NCI-H748 (cell line): Measurements from ENCODE around the gene FDXR.
A peak's percentile ranks its signal among the peaks of the same experiment; 100 is the strongest.

Source experiments
- DNase-seq: peaks from one replicate; lab custom pipeline; 2025; ENCODE audit not compliant: unreplicated experiment; lab: John Stamatoyannopoulos, UW

The FDXR gene

GRCh38 chr17:74839990-74840852 is 32.6 kb downstream of the FDXR start:
- DNase-seq, result no peak

DNA sequence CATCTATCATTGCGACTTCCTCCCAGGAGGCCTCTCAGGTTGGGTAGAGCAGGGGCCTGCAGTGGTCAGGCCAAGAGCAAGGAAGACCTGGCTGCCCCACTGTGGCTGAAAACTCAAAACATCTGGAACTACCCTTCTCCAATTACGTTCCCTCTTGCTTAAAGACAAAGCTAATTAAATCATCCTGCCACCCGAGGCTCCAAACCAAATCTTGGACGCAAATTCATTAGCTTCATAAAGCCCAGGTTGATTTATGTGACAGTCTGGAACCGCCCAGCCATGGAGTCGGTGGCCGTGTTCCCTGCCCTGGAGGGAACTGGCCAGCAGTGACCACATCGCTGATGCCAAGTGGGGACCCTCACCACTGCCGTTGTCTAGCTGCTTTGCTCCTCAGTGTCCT is 34.5 kb downstream of the FDXR start:
- DNase-seq, result no peak

DNA sequence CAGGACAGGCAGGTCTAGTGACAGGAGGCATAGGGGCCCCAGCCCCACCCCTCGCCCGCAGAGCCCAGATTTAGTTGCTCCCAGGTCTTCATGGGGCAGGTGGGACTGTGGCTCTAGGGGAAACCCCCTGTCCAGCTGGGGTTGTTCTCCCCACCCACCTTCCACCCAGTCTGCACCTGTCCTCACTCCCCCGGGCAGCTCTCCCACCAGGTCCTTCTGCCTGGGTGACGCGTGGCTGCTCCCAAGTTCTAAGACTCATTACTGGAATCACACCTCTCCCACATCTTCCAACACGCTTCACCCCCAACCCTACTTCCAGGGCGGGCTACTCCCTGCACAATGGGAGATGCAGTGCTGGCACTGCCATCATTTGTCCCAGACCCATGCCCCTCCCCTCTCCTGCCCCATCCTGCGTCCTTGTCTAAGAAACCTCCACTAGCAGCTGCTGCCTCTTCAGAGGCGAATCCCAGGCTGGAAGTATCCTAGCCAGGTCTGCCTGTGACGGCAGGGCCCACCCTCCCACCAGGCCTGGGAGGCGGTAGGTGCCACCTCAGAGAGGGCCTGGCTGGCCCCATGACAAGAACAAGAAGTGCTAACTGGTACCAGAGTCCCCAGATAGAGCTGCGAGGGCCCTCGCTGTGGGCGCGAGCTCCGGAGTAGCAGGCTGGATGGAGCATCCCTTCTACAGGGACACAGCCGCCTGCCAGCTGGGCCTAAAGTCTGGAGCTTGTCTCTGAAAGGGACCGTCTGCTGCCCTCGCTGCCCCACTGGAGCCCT is 35.9 kb downstream of the FDXR start:
- DNase-seq, result no peak

- DNase-seq, result no peak
Observed at GRCh38 chr17:74836191-74836590, 36.6 kb downstream of the FDXR start.

GRCh38 chr17:74833501-74834377 is 39.1 kb downstream of the FDXR start:
- DNase-seq, result no peak

DNA sequence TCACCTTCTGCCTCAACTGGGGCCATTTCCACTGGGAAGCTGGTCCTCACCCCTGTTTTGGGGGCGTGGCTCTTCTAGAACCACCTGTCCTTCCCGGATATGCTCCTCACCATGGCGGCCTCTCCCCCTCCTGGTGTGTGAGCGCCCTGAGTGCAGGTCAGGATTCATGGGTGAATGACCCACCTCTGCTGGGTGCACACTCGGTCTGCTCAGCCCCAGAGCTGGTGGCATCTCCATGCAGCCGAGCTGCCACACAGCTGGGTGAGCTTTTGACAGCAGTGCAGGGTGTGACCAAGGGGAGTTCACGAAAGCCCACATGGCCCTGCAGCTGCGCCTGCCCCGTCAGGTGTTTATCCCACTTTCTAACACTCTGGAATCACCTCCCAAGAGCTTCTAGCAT is 40.4 kb downstream of the FDXR start:
- DNase-seq, result peak; percentile 3

DNA sequence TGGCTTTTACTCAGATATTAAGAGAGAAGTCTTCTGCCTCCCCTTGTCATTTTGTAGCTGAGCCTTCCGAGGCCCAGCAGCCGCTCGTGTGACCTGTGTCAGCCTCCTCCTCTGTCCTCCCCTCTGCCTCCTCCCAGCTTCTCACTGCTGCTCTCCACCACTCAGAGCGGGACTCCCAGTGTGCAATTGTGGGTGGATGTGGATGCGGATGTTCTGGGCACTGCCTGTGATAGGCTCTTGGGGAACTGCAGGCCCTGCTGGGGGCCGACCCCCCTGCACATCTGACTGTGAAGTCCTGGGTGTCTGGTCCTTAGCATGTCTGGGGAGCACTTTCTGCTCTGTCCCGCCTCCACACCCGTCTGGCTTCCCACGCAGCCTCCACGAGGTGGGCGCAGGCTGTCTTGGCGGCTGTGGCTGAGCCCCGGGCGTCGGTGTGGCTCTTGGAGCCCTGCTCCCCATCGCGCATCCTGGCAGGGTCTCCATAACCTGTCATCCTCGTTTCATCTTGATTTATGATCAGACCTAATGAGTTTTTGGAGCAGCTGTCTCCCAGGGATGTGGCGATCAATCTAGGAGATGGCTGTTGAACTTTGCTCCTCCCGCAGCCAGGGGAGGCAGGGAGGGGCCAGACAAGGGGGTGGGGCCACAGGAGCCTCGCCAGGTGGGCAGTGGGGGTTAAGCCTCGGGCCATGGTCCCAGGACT is 41.2 kb downstream of the FDXR start:
- peak; percentile 17 for DNase-seq

DNA sequence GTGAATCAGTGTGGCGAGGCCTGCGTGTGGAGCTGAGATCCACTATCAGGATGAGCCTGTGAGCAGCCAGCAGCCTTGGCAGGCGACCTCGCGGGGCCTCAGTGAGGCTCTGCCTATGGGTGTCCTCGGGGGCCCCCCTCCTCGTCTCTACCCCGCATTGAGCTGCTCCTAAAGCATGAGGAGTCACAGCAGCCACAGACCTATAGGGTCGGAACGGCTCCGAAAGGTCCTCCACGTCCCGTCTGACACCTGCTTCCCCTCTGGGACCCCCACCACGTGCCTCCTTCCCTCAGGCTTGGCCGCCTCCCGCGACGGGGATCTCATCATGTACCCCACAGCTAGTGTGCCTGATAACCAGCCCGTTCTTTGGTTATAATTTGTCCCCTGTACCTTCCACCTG is 41.9 kb downstream of the FDXR start:
- DNase-seq, result no peak

- no peak for DNase-seq
Observed at GRCh38 chr17:74827800-74828199, 45.0 kb downstream of the FDXR start.

DNA sequence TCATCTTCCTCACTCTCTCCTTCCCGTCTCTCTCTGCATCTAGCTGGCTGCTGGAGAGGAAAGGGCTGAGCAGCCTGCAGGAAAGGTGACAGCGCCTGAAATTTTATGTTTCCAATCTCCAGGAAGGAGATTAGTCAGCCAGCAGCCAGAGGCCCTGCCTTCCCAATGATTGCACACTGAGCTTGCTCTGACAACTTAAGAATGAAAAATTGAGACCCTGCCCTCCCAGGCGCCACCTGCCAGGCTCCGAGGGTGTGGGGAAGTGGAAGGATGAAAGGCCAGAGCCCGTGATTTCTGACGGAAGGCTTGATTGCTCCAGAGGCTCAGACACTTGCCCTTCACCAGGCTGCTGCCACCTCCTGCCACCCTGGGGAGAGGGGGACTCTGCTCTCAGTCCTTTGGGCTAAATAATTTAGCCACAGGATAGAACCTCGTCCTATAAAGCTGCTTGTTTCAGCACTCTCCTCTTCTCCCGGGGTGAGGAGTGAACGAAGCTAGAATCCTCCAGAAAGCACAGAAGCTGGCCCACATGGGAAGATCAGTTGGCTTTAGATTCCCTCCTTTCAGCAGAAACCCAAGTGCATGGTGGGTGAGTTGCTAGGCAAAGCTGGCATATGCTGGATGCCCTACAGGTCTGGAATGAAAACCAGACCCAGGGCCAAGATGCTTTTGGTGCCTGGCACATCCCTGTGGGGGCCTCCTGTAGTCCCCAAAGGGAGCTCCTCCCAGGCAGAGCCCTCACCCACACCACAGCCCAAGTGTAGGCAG is 46.7 kb downstream of the FDXR start:
- no peak for DNase-seq

GRCh38 chr17:74824961-74825627 is 47.7 kb downstream of the FDXR start:
- DNase-seq, result peak; percentile 7

DNA sequence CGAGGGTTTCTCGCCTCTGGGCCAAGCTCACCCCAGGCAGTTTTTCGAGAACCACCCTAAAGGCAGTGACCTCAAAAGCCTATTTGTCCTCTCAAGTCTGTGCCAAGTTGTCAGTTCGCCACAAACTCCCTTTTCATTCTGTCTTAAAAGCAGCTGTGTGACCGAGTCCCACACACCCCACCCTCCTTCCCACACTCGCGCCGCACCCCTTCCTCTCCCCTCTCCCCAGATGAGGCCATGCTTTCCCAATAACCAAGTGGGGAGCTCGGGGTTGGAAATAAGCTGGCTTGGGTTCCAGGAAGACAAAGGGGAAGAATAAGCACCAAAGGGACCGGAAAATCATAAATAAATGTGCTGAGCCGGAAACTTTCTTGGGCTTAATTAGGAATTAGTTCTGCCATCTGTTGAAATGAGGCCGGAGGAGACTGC is 49.8 kb downstream of the FDXR start:
- no peak for DNase-seq

DNA sequence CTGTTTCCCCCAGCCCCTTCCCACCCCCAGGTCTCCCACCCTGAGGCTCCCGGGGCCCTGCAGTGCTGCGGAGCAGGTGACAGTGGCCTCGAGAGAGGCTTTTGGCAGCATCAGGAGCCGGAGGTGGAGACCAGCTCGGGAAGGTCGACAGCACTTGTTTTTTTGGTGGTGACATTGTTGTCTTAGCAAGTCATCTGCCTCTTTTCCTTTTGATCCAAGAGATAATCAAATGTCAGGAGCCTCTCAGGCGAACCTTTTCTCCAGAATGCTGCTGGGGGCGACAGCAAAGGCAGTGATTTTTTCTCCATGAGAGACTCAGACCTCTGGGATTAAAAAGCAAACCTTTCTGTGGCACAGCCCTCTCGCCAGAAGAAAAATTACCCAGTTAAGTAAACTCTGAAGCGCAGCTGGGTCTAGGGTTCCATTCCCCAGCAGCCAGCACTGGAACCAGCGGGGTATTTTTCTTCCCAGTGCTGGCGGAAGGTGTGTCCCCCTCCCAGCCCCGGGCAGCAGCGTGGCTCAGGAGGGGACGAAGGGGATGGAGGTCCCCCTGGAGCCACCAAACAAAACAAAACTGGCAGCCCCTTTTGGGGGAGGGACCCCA is 50.4 kb downstream of the FDXR start:
- DNase-seq, result no peak

DNA sequence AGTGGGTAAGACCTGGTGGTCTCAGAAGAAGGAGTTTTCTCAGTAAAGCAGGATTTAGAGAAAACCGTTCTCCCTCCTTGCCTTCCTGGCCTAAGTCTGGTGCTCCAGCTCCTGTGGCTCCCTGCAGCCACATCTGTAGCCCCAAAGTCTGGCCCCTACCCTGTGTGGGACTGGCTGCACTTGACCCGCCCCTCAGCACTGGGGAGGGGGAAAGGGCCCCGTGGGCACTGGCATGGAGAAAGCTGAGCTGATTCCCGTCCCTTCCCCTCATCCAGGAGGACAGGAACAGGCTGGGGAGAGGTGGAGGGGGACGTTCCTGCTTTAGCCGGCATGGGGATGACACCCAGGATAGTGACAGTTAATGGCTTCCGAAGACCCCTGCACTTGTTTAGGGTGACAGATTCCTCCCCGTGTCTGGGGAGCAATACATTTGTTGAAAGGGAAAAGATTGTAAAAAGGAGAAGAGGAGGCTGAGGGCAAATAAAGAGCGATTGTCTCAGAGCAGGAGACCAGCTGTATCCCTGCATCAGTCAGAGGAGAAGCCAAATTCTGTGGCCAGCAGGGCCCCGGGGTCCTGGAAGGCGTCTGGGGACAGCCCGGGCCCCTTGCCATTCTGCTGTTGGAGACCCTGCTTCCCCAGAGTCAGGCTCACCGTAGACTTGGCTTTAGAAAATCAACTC is 51.0 kb downstream of the FDXR start:
- DNase-seq, result no peak

- no peak for DNase-seq
Observed at GRCh38 chr17:74819801-74820436, 52.9 kb downstream of the FDXR start.

DNA sequence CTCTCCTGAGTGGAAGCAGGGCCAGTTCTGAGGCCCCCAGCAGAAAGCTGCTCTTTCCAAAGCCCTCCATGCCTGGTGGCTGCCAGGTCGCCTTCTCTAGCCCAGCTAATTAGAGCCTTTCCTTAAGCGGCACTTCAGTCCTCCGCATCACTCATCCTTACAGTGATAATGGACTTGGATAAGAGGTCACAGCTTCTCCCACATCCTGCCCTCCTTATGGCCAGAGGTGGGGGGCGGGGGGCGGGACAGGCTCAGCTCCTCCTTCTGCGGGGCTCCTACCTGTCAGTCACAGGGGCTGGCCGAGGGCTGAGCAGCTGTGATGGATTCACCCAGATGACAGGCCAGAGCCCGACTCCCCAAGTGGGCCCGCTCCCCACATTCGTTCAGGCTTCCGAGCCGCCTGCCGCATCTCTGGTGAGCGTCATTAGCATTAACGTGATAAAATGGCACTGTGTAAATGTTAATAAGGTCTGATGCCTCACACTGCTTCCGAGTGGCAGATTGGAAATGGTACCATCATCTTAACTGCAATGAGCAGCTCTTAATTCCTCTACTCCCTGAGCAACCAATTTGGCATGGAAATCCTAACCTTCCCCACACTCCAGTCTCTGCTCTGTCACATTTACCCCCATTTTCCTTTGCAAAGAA is 54.4 kb downstream of the FDXR start:
- DNase-seq, result no peak

DNA sequence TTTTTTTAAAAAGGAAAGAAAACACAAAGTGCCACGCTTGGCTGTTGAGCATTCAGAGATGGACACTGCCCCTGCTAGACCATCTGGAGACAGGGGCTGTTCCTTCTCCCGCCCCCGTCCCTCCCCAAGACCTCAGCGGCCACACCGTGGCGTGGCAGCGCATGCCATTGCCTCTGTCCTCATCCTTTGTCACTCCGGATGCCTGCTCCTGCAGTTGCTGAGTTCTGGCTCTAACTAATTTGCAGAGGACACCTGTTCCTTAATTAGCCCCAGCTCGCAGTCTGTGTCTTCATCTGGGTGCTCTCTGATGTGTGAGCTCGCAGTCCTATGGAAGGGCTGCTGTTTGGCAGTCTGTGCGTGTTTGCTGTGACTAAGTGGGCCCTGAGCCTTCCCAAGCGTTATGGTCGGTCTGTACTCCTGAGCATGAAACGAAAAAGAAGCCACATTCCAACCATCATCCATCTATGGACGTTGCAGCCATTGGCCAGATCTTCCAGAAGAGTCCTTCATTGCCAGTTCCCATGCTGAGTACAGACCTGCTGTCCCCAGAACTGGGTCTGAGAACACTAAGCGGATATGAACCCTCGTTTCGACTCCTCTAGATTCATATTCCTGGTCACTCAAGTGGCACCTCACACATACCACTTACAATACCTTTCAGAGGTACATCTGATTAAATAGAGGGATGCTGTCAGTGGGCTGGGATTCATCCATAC is 55.7 kb downstream of the FDXR start:
- DNase-seq, result no peak
